ENCODE measurements around the gene HSPBP1.

DNA sequence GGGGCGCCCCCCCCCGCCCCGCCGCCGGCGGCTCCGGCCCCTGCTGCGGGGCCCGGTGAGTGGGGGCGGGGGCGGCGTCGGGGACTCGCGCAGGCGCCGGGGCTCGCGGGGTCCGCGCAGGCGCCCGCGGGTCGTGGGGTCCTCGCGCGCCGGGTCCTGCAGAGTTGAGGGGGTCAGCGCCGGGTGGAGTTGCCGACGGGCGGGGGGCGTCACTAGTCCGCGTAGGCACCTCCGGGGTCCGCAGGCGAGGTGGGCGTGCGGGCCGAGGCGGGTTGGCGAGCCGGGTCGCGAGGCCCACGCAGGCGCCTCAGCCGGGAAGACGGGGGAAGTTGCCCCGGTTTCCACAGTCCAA is 21.5 kb downstream of the HSPBP1 start:
- TF ChIP-seq, protein P1, sequence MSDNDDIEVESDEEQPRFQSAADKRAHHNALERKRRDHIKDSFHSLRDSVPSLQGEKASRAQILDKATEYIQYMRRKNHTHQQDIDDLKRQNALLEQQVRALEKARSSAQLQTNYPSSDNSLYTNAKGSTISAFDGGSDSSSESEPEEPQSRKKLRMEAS (CRISPR knock-in tag; IDR thresholded peaks at IDR 0.05) = no peak
- TF ChIP-seq, protein P2, sequence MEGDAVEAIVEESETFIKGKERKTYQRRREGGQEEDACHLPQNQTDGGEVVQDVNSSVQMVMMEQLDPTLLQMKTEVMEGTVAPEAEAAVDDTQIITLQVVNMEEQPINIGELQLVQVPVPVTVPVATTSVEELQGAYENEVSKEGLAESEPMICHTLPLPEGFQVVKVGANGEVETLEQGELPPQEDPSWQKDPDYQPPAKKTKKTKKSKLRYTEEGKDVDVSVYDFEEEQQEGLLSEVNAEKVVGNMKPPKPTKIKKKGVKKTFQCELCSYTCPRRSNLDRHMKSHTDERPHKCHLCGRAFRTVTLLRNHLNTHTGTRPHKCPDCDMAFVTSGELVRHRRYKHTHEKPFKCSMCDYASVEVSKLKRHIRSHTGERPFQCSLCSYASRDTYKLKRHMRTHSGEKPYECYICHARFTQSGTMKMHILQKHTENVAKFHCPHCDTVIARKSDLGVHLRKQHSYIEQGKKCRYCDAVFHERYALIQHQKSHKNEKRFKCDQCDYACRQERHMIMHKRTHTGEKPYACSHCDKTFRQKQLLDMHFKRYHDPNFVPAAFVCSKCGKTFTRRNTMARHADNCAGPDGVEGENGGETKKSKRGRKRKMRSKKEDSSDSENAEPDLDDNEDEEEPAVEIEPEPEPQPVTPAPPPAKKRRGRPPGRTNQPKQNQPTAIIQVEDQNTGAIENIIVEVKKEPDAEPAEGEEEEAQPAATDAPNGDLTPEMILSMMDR (IDR thresholded peaks at IDR 0.05 in 2 of 3, conservative IDR thresholded peaks at IDR 0.05 in 1 of 3; ENCODE audit: insufficient read depth in 2 of 3, low read depth in 1 of 3, low read length in 3 of 3) = no peak
- TF ChIP-seq, protein P3, sequence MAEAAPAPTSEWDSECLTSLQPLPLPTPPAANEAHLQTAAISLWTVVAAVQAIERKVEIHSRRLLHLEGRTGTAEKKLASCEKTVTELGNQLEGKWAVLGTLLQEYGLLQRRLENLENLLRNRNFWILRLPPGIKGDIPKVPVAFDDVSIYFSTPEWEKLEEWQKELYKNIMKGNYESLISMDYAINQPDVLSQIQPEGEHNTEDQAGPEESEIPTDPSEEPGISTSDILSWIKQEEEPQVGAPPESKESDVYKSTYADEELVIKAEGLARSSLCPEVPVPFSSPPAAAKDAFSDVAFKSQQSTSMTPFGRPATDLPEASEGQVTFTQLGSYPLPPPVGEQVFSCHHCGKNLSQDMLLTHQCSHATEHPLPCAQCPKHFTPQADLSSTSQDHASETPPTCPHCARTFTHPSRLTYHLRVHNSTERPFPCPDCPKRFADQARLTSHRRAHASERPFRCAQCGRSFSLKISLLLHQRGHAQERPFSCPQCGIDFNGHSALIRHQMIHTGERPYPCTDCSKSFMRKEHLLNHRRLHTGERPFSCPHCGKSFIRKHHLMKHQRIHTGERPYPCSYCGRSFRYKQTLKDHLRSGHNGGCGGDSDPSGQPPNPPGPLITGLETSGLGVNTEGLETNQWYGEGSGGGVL (CRISPR knock-in tag; IDR thresholded peaks at IDR 0.05) = no peak
- no peak for TF ChIP-seq EP300 (IDR thresholded peaks at IDR 0.05; ENCODE audit: low read length)
- TF ChIP-seq RFX5 (IDR thresholded peaks at IDR 0.05; ENCODE audit: low read depth, low read length) = no peak
- TF ChIP-seq EZH2 (IDR thresholded peaks at IDR 0.05; ENCODE audit: borderline replicate concordance, low read depth, low read length) = no peak
